Large intestine (tissue), 3 donors: ENCODE results near the gene ZNF683. TPM values are rescaled to one million over a fixed set of nuclear protein-coding genes. Genes with fewer than 3 reads are reported as not detected.
"Not testable (repeated sequence)": the region's sequence is repeated elsewhere in the genome, so short reads cannot be mapped to it uniquely, and the experiment has no call there.

ENCODE experiments used
- DNase-seq, 2 donors: peaks; one replicate each; pipeline versions ENCODE4 v3.0.0 to v3.0.0-alpha.2; 2013
- H3K27ac ChIP-seq: one replicate; pipeline ENCODE4 v1.5.1; 2013; ENCODE audit warnings: low read length
- H3K27me3 ChIP-seq: 2 replicates; pipeline ENCODE4 v1.6.1; 2013; ENCODE audit warnings: low read length; ENCODE audit not compliant: control insufficient read depth, insufficient read depth
- H3K36me3 ChIP-seq: 2 replicates; pipeline ENCODE4 v1.6.1; 2013; ENCODE audit warnings: low read length; ENCODE audit not compliant: control insufficient read depth, insufficient read depth
- H3K4me1 ChIP-seq: one replicate; pipeline ENCODE4 v1.6.1; 2013; ENCODE audit warnings: low read length; ENCODE audit not compliant: control insufficient read depth, insufficient read depth
- H3K4me3 ChIP-seq: one replicate; pipeline ENCODE4 v1.5.1; 2013; ENCODE audit warnings: low read length
- H3K9me3 ChIP-seq: one replicate; pipeline ENCODE4 v1.6.1; 2013; ENCODE audit warnings: mild to moderate bottlenecking, low read depth, low read length, moderate library complexity; ENCODE audit not compliant: control insufficient read depth
- WGBS: methylation state at CpG from one replicate; pipeline ENCODE4 v1.1.5; 2013; ENCODE audit warnings: low lambda C conversion rate; ENCODE audit not compliant: insufficient coverage; 5-methylcytosine and 5-hydroxymethylcytosine counted together
- polyA plus RNA-seq: library from polyadenylated mRNA; unstranded; fragments of 120-200 nt; gene quantifications from one replicate; pipeline ENCODE4 v1.2.1, GENCODE V29; 2013

ZNF683 gene
- polyA plus RNA-seq, 1 donor = 0.27 TPM

GRCh38 chr1:26387447-26387846 is 14.9 kb upstream of the ZNF683 start:
- DNase-seq = no peak
- Histone ChIP-seq H3K27me3 (peaks cover 4% of the 10 kb centered on the region), H3K4me3 (no peak overlapping the region), H3K9me3 (no peaks in the 10 kb centered on the region), H3K36me3 (no peaks in the 10 kb centered on the region), H3K27ac (no peak overlapping the region), H3K4me1 (no peaks in the 10 kb centered on the region)
- no CpG with 5 or more reads among the region's 7 CpGs for WGBS

- H3K27me3 ChIP-seq, DNase-seq, H3K27ac ChIP-seq, H3K9me3 ChIP-seq, H3K36me3 ChIP-seq, H3K4me1 ChIP-seq, H3K4me3 ChIP-seq: not testable (repeated sequence)
- WGBS = no CpG with 5 or more reads among the region's 3 CpGs
These were observed 12.5 kb upstream of the ZNF683 start for GRCh38 chr1:26385063-26385462.

GRCh38 chr1:26384076-26384475 is 11.5 kb upstream of the ZNF683 start:
- H3K27me3 ChIP-seq = peaks cover 4% of the 10 kb centered on the region
- H3K4me1 ChIP-seq = no peaks in the 10 kb centered on the region
- 100% methylated on average over 1 of the region's 3 CpGs for WGBS
- H3K4me3 ChIP-seq = no peak overlapping the region
- no peak for DNase-seq
- H3K9me3 ChIP-seq = no peaks in the 10 kb centered on the region
- H3K27ac ChIP-seq = no peak overlapping the region
- H3K36me3 ChIP-seq = no peaks in the 10 kb centered on the region

GRCh38 chr1:26378879-26379251 is 6.3 kb upstream of the ZNF683 start:
- Histone ChIP-seq H3K9me3 (no peaks in the 10 kb centered on the region), H3K27ac (no peak overlapping the region)
- WGBS = no CpG with 5 or more reads among the region's 3 CpGs

GRCh38 chr1:26378088-26378878 is 5.7 kb upstream of the ZNF683 start:
- Histone ChIP-seq H3K9me3 (no peaks in the 10 kb centered on the region), H3K27me3 (peaks cover 5% of the 10 kb centered on the region), H3K4me1 (peaks cover 3% of the 10 kb centered on the region), H3K27ac (peak overlapping the region; percentile 55), H3K36me3 (no peaks in the 10 kb centered on the region), H3K4me3 (no peak overlapping the region)
- no CpG with 5 or more reads among the region's 5 CpGs for WGBS
- peak; percentile 36 to 76 for DNase-seq

More at GRCh38 chr1:26378879-26379251, 6.3 kb upstream of the ZNF683 start:
- Histone ChIP-seq H3K4me1 (peaks cover 3% of the 10 kb centered on the region), H3K27me3 (peaks cover 5% of the 10 kb centered on the region), H3K36me3 (no peaks in the 10 kb centered on the region), H3K4me3 (no peak overlapping the region)
- no peak for DNase-seq

GRCh38 chr1:26376050-26376449 is 3.5 kb upstream of the ZNF683 start:
- Histone ChIP-seq H3K9me3 (no peaks in the 10 kb centered on the region), H3K4me1 (peaks cover 3% of the 10 kb centered on the region), H3K4me3 (no peak overlapping the region), H3K36me3 (no peaks in the 10 kb centered on the region), H3K27ac (no peak overlapping the region), H3K27me3 (peaks cover 6% of the 10 kb centered on the region)
- no peak for DNase-seq
- no CpG with 5 or more reads among the region's 4 CpGs for WGBS

GRCh38 chr1:26375081-26375480 is 2.5 kb upstream of the ZNF683 start:
- H3K4me1 ChIP-seq = peaks cover 3% of the 10 kb centered on the region
- DNase-seq = no peak
- WGBS = no CpG with 5 or more reads among the region's 6 CpGs
- no peaks in the 10 kb centered on the region for H3K9me3 ChIP-seq
- H3K36me3 ChIP-seq = no peaks in the 10 kb centered on the region
- H3K27ac ChIP-seq = no peak overlapping the region
- H3K4me3 ChIP-seq = no peak overlapping the region
- peaks cover 4% of the 10 kb centered on the region for H3K27me3 ChIP-seq

GRCh38 chr1:26374361-26374760 is 1.8 kb upstream of the ZNF683 start:
- H3K27ac ChIP-seq, DNase-seq, H3K36me3 ChIP-seq, H3K4me3 ChIP-seq, H3K27me3 ChIP-seq, H3K9me3 ChIP-seq, H3K4me1 ChIP-seq: not testable (repeated sequence)
- WGBS = no CpG with 5 or more reads among the region's 2 CpGs

DNA sequence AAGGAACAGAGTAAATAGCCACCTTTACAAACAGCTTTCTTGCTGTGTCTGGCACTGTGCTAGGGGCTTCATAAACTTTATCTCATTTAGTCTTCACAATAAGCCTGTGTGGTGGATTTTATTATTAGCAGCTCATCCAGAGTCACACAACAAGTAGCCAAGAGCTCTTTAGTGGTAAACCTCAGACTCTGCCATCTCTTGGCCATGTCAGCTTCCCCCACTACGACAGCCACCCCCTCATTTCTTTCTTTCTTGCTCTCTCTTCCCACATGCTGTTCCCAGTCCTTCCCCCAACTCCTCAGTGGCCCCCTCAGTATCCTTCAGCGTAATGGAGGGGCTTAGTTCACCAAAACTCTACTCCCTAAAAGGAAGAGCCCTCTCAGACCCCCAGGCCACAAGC is 1.2 kb upstream of the ZNF683 start:
- Histone ChIP-seq H3K27ac (no peak overlapping the region), H3K9me3 (no peaks in the 10 kb centered on the region), H3K27me3 (peaks cover 4% of the 10 kb centered on the region), H3K4me1 (peaks cover 3% of the 10 kb centered on the region), H3K36me3 (no peaks in the 10 kb centered on the region), H3K4me3 (no peak overlapping the region)
- DNase-seq = no peak
- WGBS = 40% methylated on average over 1 of the region's 2 CpGs

- Histone ChIP-seq H3K36me3 (no peaks in the 10 kb centered on the region), H3K4me3 (no peak overlapping the region), H3K4me1 (peaks cover 2% of the 10 kb centered on the region), H3K27ac (no peak overlapping the region), H3K9me3 (no peaks in the 10 kb centered on the region), H3K27me3 (peaks cover 4% of the 10 kb centered on the region)
- no CpG with 5 or more reads among the region's 4 CpGs for WGBS
- no peak for DNase-seq
These were observed 731 bp upstream of the ZNF683 start for GRCh38 chr1:26373281-26373680.

DNA sequence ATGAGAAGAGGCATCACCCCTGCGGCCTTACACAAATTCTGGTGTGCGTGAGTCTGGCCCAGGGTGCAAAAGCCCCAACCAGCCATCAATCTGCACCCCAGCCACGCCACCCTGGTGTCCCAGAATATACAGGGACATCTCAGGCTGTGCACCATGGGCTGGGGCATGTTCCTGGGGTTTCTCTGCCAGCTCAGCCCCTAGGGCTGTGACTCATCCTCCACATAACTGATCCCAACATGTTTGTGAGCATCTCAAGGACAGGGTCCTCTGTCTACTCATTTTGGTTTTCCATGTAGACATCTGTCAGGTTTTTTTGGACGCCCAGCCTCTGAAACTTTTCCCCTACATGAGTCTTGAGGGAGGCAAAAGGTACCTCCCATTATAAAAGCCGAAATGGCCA is 511 bp downstream of the ZNF683 start:
- DNase-seq = no peak
- Histone ChIP-seq H3K4me1 (no peaks in the 10 kb centered on the region), H3K9me3 (no peaks in the 10 kb centered on the region), H3K4me3 (no peak overlapping the region), H3K27ac (no peak overlapping the region), H3K36me3 (no peaks in the 10 kb centered on the region), H3K27me3 (peaks cover 4% of the 10 kb centered on the region)
- WGBS = no CpG with 5 or more reads among the region's 5 CpGs
